NB4 (cell line): ENCODE results near the gene ATAD3A.
"Not testable (repeated sequence)": the region's sequence is repeated elsewhere in the genome, so short reads cannot be mapped to it uniquely, and the experiment has no call there.

Experiments used
- CTCF ChIP-seq: IDR thresholded peaks from one replicate; pipeline ENCODE4 v1.5.1; 2012; ENCODE audit warnings: low read depth, low read length
- MAX ChIP-seq: IDR thresholded peaks from 2 replicates; pipeline ENCODE4 v1.6.1; 2011; ENCODE audit warnings: low read depth, low read length
- POLR2A ChIP-seq: IDR thresholded peaks from 2 replicates; pipeline ENCODE4 v1.6.1; 2011; ENCODE audit warnings: mild to moderate bottlenecking; ENCODE audit not compliant: insufficient read length; ENCODE audit errors: extremely low read depth

- peak; percentile 52 for TF ChIP-seq CTCF
- 0 out of 2 replicates have a peak, but pooled peaks have one; percentile 39 for TF ChIP-seq MAX
- not testable (repeated sequence) for TF ChIP-seq POLR2A
Measured at GRCh38 chr1:1504777-1505365, 7.1 kb upstream of the ATAD3A start.
